HG02943 (cell line): ENCODE results near the gene TBX4.
"Not testable (repeated sequence)": the region's sequence is repeated elsewhere in the genome, so short reads cannot be mapped to it uniquely, and the experiment has no call there.

ENCODE experiments used
- ATAC-seq: cut with Tn5 transposase; IDR thresholded peaks from one replicate; pipeline ENCODE4 v1.9.1; 2021; ENCODE audit warnings: mild to moderate bottlenecking, low read depth, moderate library complexity; ENCODE audit not compliant: unreplicated experiment

Gene TBX4

DNA sequence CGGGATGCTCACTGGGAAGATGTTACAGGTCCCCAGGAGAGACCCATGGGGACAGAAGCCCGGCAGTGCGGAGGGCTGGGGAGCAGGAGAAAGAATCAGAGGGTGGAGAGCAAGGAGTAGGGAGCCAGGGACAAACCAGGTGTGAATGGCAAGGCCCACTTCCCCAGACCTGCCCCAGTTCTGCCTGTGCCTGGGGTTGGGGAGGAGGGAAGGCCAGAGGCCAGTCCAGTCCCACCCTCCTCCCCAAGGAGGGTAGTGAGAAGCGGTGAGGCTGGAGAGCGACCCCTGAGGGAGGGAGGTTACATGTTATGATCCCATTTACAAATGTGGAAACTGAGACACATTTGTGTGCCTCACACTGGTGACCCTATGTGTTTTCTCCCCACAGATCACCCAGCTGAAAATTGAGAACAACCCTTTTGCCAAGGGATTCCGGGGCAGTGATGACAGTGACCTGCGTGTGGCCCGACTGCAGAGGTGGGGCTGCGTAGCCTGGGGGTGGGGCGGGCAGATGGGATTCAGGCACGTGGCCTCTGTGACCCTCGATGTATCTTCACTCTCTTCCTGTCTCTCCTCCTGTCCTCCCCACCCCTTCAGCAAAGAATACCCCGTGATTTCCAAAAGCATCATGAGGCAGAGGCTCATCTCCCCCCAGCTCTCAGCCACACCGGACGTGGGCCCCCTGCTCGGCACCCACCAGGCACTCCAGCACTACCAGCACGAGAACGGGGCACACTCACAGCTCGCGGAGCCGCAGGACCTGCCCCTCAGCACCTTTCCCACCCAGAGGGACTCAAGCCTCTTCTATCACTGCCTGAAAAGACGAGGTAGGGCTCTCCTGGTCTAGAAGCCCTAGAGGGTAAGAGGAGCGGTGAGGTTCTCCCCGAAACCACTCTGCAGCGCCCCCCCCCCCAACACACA, 27.5 kb downstream of the TBX4 start:
- no peak for ATAC-seq

DNA sequence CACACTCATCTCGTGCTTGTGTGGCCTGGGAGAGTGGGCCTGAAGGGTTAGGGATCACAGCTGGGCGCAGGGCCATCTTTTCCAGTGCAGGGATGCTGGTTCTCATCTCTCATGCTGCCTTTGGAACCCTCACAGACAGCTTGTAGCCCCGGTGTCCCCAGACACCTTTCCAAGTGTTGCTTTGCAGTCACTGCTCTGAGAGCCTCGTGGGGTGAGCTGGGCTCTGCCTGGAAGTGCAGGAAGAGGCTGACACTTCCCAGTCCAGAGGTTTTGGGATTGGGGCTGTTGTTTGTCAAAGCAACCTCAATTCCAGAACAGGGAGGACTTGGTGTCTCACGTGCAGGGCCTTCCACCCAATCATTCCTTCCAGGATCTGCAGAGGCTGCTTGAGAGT, 28.2 kb downstream of the TBX4 start:
- no peak for ATAC-seq

DNA sequence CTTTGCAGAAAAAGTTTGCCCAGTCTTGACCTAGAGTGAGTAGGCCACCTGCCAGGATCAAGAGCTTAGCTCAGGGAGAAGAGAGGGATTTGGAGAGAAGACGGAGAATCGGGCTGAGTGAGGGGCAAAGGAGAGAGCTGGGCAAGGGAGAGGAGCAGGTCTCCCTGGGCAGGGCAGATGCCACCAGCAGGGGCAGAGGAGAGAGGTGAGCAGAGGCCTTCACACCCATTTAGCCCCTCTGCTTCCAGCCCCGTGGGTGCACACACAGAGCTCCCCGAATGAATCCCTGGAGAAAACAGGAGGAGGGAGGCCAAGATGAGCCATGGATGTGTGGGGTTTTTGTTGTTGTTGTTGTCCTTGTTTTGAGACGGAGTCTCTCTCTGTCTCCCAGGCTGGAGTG, 29.2 kb downstream of the TBX4 start:
- no peak for ATAC-seq

DNA sequence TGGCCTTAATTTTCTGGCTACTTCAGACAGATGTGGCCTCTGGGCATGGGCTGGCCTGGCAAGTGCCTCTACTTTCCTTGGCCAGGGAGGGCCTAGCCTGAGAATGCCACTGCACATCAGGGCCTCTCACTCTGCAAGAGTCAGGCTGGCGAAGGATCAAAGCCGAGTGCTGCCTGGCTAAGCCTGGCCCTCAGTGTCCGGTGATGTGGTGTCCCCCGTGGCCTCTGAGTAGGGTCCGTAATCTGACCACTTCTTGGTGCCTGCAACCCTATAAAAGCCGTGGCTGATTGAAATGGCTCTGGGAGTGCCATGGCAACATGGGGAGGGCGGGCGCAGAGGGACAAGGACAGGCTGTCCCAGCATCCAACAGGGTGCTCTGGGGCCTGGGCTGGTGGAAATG, 30.2 kb downstream of the TBX4 start:
- no peak for ATAC-seq

DNA sequence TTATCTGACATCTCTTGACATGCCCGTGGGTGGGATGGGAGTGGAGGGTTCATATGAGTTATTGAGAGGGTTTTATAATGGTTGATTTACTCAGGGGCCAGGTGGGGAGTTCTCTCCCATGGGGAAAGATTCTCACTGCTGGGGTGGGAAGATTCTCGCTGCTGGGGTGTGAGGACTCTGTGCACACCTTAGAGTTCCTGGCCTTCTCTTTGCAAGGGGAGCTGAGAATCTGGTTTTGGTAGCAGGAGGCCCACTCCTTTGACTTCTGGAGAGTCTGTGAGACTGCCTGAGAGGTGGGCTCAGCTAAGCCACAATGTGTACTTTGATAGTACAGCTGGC, 31.5 kb downstream of the TBX4 start:
- ATAC-seq: no peak

DNA sequence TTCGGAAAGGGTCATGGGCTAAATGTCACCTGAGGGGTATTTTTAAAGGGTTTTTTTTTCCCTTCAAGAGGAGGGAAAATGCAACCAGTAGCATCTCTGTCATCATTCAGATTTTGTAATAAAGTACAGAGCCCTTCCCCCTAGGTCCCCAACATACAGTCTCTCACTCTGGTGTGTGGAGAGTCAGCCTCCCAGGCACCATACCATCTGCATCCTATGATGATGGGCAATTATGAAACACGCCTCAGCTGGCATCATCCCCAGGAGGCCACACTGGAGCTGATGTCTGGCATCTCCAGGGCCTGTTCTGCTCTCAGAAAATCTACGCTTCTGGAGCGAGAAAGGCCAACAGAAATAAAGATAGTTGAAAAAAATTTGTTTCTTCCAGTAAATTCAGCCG, 32.0 kb downstream of the TBX4 start:
- ATAC-seq: no peak

DNA sequence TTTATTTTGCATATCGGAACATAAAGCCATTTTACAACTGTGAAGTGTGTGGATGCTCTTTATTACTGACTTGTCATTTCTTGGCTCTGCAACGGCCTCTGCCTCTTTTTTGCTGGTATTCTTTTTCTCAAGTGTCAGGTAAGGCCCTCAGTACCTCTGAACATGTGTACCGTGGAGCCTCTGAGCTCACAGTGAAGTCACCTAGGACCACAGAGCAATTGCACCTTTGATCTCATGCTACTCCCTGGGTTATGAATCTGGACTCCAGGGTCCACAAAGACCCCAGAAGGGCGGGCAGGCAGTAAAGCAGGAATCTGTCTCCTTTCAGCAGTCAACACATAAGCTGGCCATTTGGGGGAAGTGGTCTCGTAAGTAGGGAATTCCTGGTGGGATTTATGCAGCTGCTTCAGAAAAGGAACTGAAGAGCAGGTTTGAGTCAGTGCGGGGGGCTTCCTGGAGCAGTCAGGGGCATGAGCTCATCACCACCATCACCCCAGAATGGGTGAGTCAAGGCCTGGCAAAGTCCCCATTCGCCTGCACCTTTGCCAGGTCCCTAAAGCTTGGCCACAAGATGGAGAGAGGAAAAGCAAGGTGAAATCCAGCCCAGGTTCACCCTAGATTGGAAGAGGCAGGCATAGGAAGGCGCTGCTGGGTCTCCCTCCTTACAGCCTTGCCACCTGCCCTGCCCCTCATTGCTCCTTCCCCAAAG, 33.0 kb downstream of the TBX4 start:
- no peak for ATAC-seq

DNA sequence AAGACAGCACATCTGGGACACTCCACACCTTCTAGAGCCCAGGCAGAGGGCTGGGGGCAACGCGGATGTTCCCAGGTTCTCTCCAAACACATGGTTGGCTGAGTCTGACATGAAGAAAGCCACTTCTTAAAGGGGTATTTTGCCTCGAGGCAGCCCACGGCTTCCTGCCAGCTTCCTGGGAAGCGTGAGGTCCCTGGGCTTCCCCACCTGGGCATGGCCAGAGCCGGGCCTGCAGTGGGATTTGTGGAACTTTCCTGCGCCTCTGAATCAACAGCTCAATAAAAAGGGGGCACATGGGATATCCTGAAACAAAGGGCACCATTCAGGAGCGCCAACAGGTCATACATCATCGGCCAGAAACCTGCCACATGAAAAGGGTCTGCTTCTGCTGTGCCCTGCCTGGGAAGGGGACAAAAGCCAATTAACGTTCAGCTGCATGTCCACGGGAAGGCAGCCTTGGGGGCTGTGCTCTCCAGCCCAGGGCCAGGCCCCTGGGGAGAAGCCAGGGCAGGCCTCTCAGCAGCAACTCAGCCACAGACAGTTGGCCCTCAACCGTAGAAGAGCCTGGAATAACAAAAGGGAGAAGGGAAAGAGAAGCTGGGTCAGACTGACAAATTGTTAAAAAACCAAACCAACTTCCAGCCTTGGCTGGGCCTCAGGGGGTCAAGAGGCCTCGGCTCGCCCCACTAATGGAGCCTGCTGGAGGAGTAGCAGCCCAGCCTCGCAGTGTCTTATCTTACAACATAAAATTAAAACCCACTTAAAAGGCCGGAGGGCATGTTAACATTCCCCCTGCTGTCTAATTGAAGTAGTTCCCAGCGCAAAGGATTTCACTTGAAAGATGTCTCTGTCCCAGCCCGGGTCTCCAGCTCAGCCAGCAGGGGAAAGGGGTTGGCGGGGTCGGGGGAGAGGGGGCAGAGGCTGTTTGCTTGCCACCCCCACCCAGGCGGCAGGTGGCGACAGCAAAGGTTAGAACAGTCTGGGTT, 34.2 kb downstream of the TBX4 start:
- ATAC-seq: no peak

DNA sequence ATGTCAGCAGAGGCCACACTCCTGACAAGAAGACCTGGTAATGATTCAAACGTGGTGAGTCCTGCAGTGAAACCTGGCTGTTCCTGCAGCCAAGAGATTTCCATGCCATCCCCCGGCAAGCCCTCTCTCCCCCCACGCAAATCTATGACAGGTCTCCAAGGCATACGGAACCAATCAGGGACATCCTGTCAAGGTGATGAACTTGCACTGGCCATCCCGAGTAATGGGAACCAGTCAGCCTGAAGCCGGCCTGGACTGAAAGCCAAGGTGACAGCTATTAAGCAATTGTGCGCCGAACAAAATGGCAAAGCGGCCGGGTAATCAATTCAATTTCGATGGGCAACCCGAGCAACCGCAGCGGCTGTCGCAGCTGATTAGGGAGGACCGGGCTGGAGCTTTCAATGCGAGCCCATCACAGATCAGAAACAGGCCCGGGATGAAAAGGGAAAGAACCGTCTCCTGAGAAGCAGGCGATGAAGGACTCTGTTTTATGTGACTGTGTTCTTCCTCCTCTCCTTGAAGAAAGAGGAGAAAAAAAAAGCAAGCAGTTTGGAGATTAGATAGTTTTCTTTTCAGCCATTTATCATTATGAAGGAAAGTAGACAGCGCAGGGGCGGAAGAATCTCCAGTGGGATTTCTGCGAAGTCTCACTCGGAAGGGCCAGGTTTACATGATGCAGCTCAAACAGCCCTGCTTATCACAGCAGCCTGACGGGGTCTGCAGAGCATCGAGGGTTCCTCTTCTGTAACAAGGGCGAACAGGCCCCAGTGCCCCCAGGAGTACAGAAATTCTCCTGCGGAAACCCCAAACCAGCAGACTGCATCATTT, 35.2 kb downstream of the TBX4 start:
- ATAC-seq: no peak

DNA sequence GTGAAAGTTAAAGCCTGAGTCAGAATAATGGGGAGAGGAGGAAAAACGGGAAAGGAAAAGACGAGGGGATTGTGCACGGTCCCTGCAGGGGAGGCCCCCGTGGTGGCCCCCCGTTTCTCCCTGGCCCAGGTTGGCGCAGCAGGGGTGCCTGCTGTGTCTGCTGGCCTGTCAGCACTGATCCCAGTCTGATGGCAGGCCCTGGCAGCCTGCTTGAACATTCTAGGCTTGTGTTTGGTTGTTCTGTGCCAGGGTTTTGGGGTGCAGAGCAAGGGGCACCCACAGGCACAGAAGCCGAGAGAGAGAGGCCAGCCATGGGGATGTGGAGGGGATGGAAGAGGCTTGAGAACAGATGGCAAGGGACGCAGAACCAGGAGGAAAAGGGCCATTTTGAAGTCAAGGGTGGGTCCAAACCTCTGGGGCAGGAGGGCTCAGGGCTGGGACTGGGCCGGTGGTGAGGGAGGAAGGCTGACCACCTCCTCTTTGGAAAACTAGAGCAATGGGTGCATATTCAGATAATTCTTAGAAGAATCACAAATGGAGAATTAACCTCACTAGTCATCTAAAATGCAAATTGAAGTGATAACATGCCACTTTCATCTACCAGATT, 35.9 kb downstream of the TBX4 start:
- ATAC-seq: no peak

DNA sequence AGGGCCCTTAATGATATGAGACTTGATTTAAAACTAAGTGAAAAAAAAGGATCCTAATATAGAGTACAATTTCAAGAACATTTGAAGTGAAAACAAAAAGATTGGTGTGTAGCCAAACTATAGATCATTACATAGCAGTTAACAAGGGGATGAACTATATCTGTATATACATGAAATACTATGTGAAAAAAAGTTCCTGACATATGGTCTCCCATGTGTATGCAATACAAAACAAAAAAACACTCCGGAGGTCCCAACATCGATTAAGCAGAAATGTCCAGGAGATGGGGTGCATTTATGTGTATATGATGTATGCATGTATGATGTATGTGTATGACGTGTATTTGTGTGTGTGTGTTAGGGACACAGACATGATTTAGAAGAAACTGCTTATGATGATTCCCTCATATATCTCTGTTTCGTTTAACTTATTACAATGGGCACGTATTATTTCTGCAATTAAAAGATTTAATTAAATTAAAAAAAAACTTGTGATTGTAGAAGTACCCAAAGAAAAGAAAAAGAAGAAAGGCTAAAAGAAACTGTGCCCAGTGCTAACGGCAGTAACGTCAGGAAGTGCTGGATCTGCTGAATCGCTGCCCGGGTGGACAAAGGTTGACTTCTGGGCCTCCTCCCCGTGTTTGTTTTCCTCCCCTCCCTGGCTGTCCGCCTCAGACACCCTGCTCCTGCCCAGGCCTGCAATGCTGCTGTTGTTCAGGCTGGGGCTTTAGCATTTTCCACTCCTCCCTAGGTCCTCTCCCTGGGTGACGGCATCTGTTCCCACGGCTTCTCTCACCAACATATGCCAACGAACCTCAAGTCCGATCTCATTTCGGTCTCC, 36.9 kb downstream of the TBX4 start:
- ATAC-seq: no peak

DNA sequence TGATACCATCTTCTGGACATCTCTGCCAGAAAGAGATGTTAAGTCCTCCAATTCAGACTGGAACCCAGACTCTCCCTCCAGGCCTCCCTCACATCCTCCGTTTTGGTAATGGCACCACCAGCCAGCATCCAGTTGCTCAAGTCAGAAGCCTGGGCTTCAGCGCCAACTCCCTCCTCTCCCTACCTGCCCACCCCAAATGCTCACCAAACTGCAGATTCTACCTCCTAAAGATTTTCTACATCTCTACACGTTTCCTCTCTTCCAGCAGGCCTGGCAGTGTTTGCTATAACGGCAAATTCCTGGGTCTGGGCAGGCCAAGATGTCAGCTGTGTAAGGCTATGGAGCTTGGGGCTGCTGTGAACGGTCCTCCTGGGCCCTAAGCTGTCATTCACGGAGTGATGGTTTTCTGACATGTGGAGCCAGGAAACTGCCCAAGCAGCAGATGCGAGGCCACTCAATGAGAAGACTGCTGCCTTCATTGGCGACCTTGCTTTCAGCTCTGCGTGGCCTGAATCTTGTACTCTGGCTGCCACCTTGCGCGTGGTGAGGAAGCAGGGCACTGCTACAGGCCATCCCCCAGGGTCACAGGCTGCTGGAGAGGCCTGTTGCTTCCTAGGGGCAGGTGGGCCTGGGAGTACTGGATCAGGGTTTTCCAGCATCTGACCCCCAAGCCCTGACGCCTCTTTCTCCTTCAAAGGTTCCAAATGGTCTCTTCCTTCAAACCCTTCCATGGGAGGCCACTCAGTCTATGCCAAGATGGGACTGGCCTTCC, 37.7 kb downstream of the TBX4 start:
- ATAC-seq: no peak

DNA sequence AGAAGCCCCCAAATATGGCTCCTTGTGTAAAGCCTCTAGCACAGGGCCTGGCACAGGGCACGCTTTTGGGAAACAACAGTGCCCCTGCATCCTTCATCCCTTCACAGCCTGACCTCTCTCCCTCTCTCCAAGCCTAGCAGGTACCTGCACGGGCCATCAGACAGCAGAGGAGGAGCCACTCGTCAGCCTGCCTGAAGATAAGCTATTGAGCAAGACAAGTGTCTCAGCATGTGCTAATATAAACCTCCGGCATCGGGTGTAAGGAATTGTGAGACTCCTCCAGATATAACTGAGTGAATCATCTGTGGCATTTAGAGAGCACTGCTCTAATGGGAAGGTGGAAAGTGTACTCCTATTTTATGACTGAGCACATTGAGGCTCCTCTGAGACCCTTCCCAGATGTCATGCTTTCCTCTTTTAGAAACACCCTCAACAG, 38.3 kb downstream of the TBX4 start:
- no peak for ATAC-seq

DNA sequence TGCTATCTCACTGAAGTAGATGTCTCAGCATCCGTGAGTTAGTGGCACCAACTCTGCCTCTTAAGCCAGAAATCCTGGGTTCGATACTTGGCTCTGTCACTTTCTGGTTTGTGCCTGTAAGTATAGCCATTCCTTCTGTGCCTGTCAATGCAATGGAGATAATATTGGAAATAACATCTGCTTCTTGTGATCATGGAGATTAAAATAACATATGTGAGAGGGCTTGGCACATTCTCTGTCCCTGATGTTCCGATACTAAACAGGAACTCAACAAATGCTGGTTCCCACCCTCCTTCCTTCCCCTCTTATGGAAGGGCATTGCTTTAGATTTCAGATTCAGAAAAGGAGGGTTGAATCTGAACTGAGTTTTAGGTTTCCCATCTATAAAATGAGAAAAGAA, 39.8 kb downstream of the TBX4 start:
- ATAC-seq: no peak

DNA sequence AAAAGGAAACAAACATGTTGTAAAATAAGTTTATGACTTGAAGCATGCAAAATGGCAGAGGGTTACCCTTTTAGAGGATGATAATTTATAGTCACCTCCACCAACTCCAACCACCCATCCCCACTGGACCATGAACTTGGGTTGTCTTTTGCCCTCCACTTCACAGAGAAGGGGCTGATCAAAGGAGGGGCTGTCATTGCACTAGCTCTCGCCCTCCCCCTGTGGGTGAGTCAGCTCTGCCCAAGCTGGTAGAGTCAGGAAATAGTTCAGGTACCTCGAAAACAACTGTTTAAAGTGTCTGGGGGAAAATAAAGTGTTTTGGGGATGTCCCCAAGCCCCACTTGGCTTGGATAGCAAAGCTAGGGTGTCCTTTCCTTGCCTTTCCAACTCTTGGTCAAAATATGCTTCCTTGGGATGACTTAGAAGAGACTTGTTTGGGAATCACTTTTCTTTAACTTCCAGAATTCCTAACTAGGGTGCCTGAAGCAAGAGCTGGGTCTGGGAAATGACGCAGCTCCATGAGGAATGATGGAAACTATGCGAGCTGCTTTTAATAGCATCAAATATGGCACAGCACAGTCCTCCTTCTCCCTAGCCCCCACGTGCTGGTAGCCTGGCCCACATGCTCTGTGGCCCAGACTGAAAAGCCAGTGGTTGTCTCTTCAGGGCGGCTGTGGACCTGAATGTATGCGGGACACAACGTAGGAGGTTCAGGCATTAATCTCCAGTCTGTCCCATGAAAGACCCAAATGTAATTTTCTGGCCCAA, 40.7 kb downstream of the TBX4 start:
- ATAC-seq: no peak

DNA sequence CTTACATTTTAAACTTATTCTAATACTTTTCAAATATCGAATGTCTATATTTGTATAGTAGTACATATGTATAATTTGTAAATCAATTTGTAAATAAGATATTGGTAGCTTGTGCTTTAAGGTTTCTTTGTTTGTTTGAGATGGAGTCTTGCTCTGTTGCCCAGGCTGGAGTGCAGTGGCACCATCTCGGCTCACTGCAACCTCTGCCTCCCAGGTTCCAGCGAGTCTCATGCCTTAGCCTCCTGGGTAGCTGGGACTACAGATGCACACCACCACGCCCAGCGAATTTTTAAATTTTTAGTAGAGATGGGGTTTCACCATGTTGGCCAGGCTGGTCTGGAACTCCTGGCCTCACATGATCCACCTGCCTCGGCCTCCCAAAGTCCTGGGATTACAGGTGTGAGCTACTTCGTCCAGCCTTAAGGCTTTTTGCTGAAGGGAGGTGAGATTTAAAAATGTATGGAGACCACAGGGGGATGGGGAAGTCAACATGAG, 41.7 kb downstream of the TBX4 start:
- not testable (repeated sequence) for ATAC-seq
